Activated naive CD8-positive, alpha-beta T cell treated with anti-CD3 and anti-CD28 coated beads for 36 hours (primary cell): Measurements from ENCODE around the gene CD34. TPM values are rescaled to one million over a fixed set of nuclear protein-coding genes. Genes with fewer than 3 reads are reported as not detected.
"Not testable (repeated sequence)": the region's sequence is repeated elsewhere in the genome, so short reads cannot be mapped to it uniquely, and the experiment has no call there.

Source experiments
- DNase-seq: peaks from one replicate; pipeline ENCODE4 v3.0.0; 2021
- H3K27ac Mint-ChIP-seq: one replicate; pipeline ENCODE4 v1.8.0; 2022; ENCODE audit warnings: mild to moderate bottlenecking, moderate library complexity, mixed read lengths
- H3K27me3 Mint-ChIP-seq: one replicate; pipeline ENCODE4 v1.8.0; 2022; ENCODE audit warnings: mild to moderate bottlenecking, mixed read lengths
- H3K36me3 Mint-ChIP-seq: one replicate; pipeline ENCODE4 v1.8.0; 2021; ENCODE audit warnings: mild to moderate bottlenecking, mixed read lengths
- H3K4me1 Mint-ChIP-seq: one replicate; pipeline ENCODE4 v1.8.0; 2021; ENCODE audit warnings: mixed read lengths
- H3K4me3 Mint-ChIP-seq: one replicate; pipeline ENCODE4 v1.8.0; 2022; ENCODE audit warnings: mild to moderate bottlenecking, moderate library complexity, mixed read lengths
- H3K9me3 Mint-ChIP-seq: one replicate; pipeline ENCODE4 v1.8.0; 2022; ENCODE audit warnings: mixed read lengths
- total RNA-seq, 2 experiments: library from RNA; stranded (reverse); gene quantifications; one replicate each; pipeline ENCODE4 v1.2.3, GENCODE V29; 2021

Gene CD34
- total RNA-seq, 2 experiments from 2014 or later, result 0.02 TPM; not detected in 1

DNA sequence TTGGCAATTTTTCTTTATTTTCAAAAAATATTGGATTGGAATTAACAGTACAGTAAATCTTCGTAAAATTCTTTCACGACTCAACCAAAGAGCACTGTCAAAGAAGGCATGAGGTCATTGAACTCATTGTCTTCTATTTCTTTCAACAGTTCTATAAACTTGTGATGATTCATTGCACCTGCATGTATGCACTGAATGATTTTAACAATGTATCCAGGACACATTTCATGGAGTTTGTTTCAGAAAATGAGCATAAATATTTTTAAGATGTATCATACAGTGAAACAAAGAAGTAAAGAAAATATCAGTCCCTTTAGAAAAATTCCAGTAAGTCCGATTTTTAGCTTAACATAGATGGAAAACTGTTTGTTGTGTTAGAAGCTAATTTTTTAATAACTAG is 33.6 kb upstream of the CD34 start:
- peaks cover 24% of the 10 kb centered on the region for H3K27me3 Mint-ChIP-seq
- no peak overlapping the region for H3K4me3 Mint-ChIP-seq
- H3K36me3 Mint-ChIP-seq, result no peaks in the 10 kb centered on the region
- no peak overlapping the region for H3K27ac Mint-ChIP-seq
- no peaks in the 10 kb centered on the region for H3K9me3 Mint-ChIP-seq
- H3K4me1 Mint-ChIP-seq, result no peaks in the 10 kb centered on the region
- DNase-seq, result no peak

DNA sequence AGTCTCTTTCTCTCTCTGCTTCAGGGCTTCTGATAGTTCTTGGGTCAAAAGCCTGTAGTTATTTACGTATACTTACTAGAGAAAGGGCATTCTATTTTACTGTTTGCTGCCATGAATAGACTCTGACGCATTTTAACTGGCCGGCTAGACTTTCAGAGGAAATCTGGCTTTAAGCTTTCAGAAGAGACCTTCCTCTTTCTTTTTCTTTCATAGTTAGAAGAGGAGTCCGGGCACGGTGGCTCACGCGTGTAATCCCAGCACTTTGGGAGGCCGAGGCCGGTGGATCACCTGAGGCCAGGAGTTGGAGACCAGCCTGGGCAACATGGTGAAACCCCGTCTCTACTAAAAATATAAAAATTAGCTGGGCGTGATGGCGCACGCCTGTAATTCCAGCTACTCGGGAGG is 31.4 kb upstream of the CD34 start:
- H3K4me1 Mint-ChIP-seq, H3K27ac Mint-ChIP-seq, H3K9me3 Mint-ChIP-seq, DNase-seq, H3K4me3 Mint-ChIP-seq, H3K36me3 Mint-ChIP-seq: not testable (repeated sequence)
- H3K27me3 Mint-ChIP-seq, result peaks cover 25% of the 10 kb centered on the region

DNA sequence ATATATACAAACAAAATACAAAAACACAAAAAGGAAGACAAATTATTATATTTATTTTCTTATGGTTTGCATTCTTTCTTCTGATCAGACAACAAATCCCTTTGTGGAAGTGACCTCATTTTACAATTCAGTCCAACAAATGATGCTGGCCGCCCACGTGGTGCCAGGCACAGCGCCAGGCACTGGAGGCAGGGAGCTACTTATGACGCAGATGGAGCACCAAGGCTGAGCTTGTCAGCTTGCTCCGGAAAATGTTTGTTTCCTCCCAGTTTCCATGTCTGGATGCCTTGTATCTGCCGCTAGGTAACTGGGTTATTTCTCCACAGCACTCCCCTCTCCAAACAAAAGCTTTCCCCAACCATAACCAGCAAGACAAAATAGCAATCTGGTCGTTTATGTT is 30.7 kb upstream of the CD34 start:
- Mint-ChIP-seq H3K4me1 (no peaks in the 10 kb centered on the region), H3K4me3 (no peak overlapping the region), H3K27me3 (peaks cover 25% of the 10 kb centered on the region), H3K36me3 (no peaks in the 10 kb centered on the region), H3K27ac (no peak overlapping the region), H3K9me3 (no peaks in the 10 kb centered on the region)
- DNase-seq, result no peak

DNA sequence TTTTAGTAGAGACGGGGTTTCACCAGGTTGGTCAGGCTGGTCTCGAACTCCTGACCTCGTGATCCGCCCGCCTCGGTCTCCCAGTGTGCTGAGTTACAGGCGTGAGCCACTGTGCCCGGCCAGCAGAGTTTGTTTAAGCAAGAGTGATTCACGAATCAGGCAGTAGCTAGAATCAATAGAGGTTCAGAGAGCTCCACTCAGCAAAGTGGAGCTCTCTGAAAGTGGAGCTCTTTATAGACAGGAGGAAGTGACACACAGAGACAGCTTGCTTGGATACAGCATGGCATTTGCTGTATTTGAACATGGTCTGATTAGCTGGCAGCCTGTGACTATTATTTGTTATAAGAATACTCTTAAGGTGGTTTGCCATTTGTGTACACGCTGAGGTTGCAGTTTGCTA is 27.1 kb upstream of the CD34 start:
- no peak for DNase-seq
- H3K4me3 Mint-ChIP-seq, result no peak overlapping the region
- H3K4me1 Mint-ChIP-seq, result no peaks in the 10 kb centered on the region
- no peaks in the 10 kb centered on the region for H3K9me3 Mint-ChIP-seq
- no peak overlapping the region for H3K27ac Mint-ChIP-seq
- peaks cover 20% of the 10 kb centered on the region for H3K27me3 Mint-ChIP-seq
- H3K36me3 Mint-ChIP-seq, result no peaks in the 10 kb centered on the region

DNA sequence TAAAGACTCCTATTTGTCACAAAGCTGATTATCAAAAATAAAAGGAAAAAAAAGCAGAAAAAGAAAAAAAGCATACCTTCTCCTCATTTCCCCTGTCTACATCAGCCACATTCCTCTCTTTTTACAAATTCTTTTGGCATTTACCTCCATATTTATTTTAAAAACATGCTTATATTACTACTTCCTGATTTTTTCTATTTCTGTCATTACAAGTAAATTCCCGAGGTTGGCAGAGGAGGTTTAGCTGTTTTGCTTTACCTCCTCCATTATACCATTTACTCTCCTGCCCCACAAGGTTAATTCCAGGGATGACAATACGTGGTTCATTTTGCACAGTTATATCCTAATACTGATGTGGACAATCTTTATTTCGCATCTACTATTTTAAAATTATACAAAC is 26.3 kb upstream of the CD34 start:
- H3K27me3 Mint-ChIP-seq, result peaks cover 13% of the 10 kb centered on the region
- no peaks in the 10 kb centered on the region for H3K36me3 Mint-ChIP-seq
- H3K27ac Mint-ChIP-seq, result no peak overlapping the region
- DNase-seq, result no peak
- H3K4me1 Mint-ChIP-seq, result no peaks in the 10 kb centered on the region
- no peaks in the 10 kb centered on the region for H3K9me3 Mint-ChIP-seq
- no peak overlapping the region for H3K4me3 Mint-ChIP-seq

DNA sequence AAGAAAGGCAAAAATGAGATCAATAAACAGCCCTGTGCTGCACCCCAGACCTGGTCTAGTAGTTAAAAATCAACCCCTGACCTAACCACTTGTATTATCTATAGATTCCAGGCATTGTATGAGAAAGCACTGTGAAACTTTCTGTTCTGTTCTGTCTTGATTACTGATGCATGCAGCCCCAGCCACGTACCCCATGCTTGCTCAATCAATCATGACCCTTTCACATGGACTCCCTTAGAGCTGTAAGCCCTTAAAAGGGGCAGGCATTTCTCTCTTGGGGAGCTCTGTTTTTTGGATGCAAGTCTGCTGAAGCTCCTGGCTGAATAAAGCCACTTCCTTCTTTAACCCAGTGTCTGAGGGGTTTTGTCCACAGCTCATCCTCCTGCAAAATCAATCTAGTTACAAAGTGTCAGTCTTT is 24.2 kb upstream of the CD34 start:
- Mint-ChIP-seq H3K27me3 (peaks cover 7% of the 10 kb centered on the region), H3K4me3 (no peak overlapping the region), H3K27ac (no peak overlapping the region), H3K4me1 (no peaks in the 10 kb centered on the region), H3K9me3 (peaks cover under 1% of the 10 kb centered on the region), H3K36me3 (no peaks in the 10 kb centered on the region)
- no peak for DNase-seq

DNA sequence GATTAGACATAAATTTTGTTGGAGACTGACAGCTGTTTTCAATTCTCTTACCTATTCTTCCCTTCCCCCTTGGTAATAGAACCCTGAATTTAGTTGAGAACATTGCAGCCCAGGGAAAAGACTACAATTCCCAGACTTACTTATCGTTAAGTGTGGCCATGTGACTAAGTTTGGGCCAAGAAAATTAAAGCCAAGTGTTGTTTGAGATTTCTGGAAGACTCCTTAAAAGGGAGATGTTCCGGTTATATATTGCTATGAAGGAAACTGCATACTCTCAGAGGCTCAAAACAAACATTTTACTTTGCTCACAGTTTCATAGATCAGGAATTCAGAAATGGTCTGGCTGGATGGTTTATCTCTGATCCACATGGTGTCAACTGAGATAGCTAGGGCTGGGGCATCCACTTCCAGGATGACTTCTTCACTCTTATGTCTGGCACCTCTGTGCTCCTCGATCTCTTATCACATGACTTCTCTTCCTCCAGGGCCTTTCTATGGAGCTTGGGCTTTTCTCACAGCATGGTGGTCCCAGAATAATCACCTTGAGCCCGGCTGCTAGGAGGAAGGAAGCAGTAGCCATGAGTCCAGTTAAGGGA is 22.4 kb upstream of the CD34 start:
- peaks cover 2% of the 10 kb centered on the region for H3K9me3 Mint-ChIP-seq

DNA sequence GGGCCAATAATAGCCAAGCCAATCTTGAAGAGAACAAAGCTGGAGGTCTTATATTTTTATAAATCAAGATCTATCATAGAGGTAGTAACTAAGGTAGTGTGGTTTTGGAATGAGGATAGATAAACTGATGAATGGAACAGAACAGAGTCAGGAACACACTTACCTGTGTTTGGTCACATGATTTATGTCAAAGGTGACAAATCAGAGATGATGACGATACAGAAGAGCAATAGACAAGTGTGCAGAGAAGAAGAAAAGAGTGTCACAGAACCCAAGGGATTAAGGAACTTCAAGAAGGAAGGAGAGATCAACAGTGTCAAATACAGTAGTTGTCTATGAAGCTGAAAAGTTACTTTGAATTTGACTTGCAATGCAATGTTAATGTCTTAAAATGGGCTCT is 16.1 kb upstream of the CD34 start:
- H3K9me3 Mint-ChIP-seq, result peaks cover 2% of the 10 kb centered on the region
- no peak for DNase-seq
- H3K36me3 Mint-ChIP-seq, result no peaks in the 10 kb centered on the region
- H3K27ac Mint-ChIP-seq, result no peak overlapping the region
- H3K4me3 Mint-ChIP-seq, result no peak overlapping the region
- H3K4me1 Mint-ChIP-seq, result no peaks in the 10 kb centered on the region
- peaks cover 15% of the 10 kb centered on the region for H3K27me3 Mint-ChIP-seq

More for the DNA sequence above, 22.4 kb upstream of the CD34 start:
- Mint-ChIP-seq H3K27me3 (no peaks in the 10 kb centered on the region), H3K4me1 (no peaks in the 10 kb centered on the region), H3K27ac (no peak overlapping the region), H3K36me3 (no peaks in the 10 kb centered on the region), H3K4me3 (no peak overlapping the region)
- DNase-seq, result no peak

DNA sequence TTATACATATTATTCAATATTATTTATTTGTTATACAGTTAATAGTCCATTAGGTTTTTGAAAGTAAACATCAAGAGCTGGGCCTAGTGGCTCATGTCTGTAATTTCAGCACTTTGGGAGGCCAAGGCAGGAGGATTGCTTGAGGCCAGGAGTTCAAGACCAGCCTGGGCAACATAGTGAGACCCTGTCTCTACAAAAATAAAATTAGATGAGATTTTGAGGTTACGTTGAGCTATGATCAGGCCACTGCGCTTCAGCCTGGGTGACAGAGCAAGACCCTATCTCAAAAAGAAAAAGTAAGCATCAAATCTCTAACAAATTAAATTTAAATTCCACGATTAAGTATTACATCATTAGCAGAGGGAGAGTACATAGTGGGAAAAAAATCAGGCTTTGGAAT is 15.0 kb upstream of the CD34 start:
- H3K9me3 Mint-ChIP-seq, DNase-seq, H3K27ac Mint-ChIP-seq, H3K36me3 Mint-ChIP-seq, H3K4me1 Mint-ChIP-seq, H3K4me3 Mint-ChIP-seq: not testable (repeated sequence)
- peaks cover 21% of the 10 kb centered on the region for H3K27me3 Mint-ChIP-seq

DNA sequence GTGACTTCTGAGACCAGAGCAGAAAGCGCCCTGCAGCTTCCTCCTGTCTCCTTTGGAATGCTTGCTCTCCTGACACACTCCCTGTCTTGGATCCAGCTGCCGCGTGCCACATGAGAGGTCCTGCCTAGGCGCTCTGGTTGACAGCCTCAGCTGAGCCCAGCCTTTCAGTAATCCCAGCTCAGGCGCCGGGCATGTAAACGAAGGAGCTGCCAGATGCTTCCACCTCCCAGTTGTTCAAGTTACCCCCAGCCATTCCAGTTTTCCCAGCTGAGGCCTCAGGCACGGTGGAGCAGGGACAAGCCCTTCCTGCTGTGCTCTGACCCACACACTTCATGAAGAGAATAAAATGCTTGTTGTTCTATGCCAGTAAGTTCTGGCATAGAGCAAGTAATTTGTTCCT is 14.3 kb upstream of the CD34 start:
- Mint-ChIP-seq H3K4me1 (no peaks in the 10 kb centered on the region), H3K4me3 (no peak overlapping the region), H3K9me3 (peaks cover 2% of the 10 kb centered on the region), H3K27ac (no peak overlapping the region), H3K27me3 (peaks cover 21% of the 10 kb centered on the region), H3K36me3 (no peaks in the 10 kb centered on the region)
- DNase-seq, result no peak

DNA sequence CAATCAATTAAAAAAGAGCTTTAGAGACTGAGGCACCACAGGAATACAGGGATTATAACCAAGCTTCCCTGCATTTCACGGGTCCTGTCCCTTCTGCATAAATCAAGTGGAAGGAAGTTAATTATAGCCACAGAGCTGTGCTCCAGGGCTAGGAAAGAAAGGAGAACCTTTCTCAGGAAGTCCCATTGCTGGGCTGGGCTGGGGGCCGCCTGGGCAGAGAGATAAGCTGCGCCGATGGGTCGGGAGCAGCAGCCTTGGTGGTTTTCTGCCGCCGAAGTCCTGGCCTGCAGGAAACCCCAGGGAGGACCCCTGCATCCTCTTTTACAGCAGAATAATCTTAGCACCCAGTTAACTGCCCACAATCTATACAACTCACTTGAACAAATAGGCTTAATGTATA is 12.6 kb upstream of the CD34 start:
- DNase-seq, result no peak
- Mint-ChIP-seq H3K36me3 (no peaks in the 10 kb centered on the region), H3K4me1 (no peaks in the 10 kb centered on the region), H3K4me3 (no peak overlapping the region), H3K27ac (no peak overlapping the region), H3K27me3 (peaks cover 21% of the 10 kb centered on the region), H3K9me3 (no peaks in the 10 kb centered on the region)

DNA sequence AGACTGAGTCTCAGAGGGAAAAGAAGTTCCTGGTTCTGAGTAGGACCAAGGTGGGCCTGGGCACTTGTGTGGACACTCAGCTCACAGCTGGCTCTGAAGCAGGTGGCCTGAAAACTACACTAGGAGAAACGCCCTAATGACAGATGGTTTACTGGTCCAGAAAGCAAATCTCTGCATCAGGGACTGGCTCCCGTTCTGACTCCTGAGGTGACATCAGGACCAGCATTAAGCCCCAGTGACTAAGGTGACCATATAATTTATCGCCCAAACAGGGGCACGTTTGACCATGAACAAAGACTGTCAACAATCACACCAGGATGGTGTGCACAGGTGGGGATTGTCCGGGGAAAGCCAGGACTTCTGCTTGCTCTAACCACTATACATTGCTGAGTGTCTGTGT is 12.2 kb upstream of the CD34 start:
- Mint-ChIP-seq H3K27me3 (peaks cover 21% of the 10 kb centered on the region), H3K27ac (no peak overlapping the region), H3K36me3 (no peaks in the 10 kb centered on the region), H3K4me3 (no peak overlapping the region), H3K4me1 (no peaks in the 10 kb centered on the region), H3K9me3 (no peaks in the 10 kb centered on the region)
- no peak for DNase-seq

DNA sequence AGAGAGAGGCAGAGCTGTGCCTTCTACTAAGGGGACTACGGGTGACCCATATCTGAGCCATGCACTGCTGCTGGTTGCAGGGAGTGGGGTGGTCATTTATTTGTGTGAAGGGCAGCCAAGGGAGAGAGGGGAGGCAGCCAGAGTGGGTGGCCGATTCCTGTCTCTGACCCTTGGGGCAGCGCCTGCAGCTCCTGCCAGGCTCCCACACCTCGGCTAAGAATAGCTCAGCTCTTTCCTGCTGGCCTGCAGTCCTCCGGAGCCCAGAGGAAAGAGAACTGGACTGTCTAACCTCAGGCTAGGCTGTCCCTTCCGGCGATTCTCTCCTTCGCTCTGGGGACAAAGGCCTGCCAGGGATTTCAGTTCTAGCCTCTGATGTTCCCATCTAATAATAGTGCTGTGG is 11.6 kb upstream of the CD34 start:
- Mint-ChIP-seq H3K27ac (no peak overlapping the region), H3K4me3 (no peak overlapping the region), H3K4me1 (no peaks in the 10 kb centered on the region), H3K27me3 (peaks cover 25% of the 10 kb centered on the region), H3K9me3 (no peaks in the 10 kb centered on the region), H3K36me3 (no peaks in the 10 kb centered on the region)
- DNase-seq, result no peak

DNA sequence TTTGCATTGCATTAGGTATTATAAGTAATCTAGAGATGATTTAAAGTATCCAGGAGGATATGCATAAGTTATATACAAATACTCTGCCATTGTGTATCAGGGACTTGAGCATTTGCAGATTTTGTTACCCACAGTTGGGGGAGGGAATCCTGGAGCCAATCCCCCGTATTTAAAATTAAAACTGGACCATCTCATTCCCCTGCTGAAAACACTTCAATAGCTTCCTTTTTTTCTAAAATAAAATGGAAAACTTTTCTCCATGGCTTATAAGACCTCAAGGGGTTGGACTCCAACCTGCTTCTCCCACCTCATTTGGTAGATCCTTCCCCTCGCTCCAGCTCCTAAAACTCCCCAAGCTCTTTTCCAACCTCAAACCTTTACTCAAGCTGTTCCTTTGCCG is 10.4 kb upstream of the CD34 start:
- no peaks in the 10 kb centered on the region for H3K9me3 Mint-ChIP-seq
- H3K27ac Mint-ChIP-seq, result no peak overlapping the region
- H3K4me3 Mint-ChIP-seq, result no peak overlapping the region
- H3K36me3 Mint-ChIP-seq, result no peaks in the 10 kb centered on the region
- H3K4me1 Mint-ChIP-seq, result no peaks in the 10 kb centered on the region
- peaks cover 25% of the 10 kb centered on the region for H3K27me3 Mint-ChIP-seq
- DNase-seq, result no peak

DNA sequence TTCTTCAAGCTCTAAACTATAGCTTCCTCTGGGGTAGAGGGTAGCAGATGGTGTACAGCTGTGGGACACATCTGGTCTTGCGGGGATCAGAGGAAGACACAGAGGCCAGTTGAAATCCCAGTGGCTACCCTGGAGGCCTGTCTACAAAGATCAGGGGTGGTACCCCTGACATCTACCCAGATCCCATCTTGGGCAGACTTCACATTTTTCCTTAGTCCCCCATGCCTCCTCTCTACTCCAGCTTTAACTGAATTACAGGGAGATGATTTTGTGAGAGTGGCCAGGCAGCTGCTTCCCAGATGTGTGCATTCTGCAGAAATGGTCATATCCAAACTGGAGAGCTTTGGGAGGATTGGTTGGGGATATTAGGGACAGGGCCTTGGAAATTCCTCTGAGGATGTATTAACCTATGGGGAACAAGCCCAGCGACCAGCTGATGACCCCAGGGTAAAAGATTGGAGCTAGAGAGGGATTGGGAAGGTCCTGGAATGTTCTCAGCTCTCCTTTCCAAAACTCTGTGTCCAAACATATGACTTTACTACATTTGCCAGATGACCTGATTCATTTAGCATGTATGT is 9.6 kb upstream of the CD34 start:
- no peak overlapping the region for H3K4me3 Mint-ChIP-seq
- no peaks in the 10 kb centered on the region for H3K36me3 Mint-ChIP-seq
- H3K9me3 Mint-ChIP-seq, result no peaks in the 10 kb centered on the region
- peaks cover 25% of the 10 kb centered on the region for H3K27me3 Mint-ChIP-seq
- H3K4me1 Mint-ChIP-seq, result no peaks in the 10 kb centered on the region
- H3K27ac Mint-ChIP-seq, result no peak overlapping the region
- DNase-seq, result no peak

DNA sequence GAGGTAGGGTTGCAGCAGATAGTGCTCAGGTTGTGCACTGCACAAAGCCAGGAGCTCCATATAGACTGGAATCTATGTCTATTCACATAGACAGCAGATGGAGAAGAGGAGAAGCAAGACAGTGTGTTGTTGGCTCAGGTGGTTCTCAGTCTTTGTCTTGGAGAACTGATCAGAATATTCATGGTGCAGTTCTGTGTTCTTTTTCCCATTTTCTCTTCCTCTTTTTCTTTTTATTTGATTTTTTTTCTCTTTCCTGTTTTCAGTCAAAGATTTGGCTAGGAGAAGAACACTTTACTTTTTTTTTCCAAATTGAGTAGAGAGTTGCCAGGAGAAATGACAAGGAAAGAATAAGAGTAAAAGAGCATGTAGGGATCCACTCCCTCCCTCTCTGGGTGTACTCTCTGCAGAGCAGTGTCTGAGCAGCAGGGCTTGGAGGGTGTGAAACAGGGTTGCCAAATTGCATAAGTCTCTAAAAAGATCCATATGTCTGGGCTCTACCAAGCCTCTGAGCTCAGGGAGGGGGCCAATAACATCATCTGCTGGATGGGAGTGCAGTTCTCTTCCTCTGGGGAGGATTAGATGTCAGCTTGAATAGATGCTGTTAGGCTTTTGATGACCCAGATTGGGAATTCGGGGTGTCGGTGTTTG is 8.7 kb upstream of the CD34 start:
- Mint-ChIP-seq H3K27ac (no peak overlapping the region), H3K4me3 (no peak overlapping the region), H3K9me3 (no peaks in the 10 kb centered on the region), H3K4me1 (no peaks in the 10 kb centered on the region), H3K36me3 (no peaks in the 10 kb centered on the region), H3K27me3 (peaks cover 29% of the 10 kb centered on the region)
- DNase-seq, result no peak
